HL-60 (cell line): ENCODE data around the gene ZFAND2B.

Experiments used
- DNase-seq, 2 experiments: peaks; one replicate each; pipeline ENCODE4 v3.0.0-alpha.2; 2010 to 2020; ENCODE audit warnings: low read depth in 1 of 2, low spot score in 1 of 2
- H3K27ac ChIP-seq: fragments of 250-450 bp; sonication (Bioruptor Pico); replicated peaks from 2 replicates; pipeline ENCODE4 v1.5.1; 2020; ENCODE audit warnings: mild to moderate bottlenecking, moderate library complexity
- H3K27me3 ChIP-seq: fragments of 250-450 bp; sonication (Bioruptor Pico); 2 replicates; pipeline ENCODE4 v1.5.1; 2021; ENCODE audit warnings: mild to moderate bottlenecking, moderate library complexity; ENCODE audit not compliant: insufficient read depth, poor library complexity, severe bottlenecking
- H3K4me3 ChIP-seq: replicated peaks from 2 replicates; pipeline ENCODE4 v1.5.1; 2011; ENCODE audit warnings: mild to moderate bottlenecking, control low read depth, low read length; ENCODE audit not compliant: insufficient read depth
- CTCF ChIP-seq: IDR thresholded peaks from one replicate; pipeline ENCODE4 v1.5.1; 2011; ENCODE audit warnings: low read length, control low read depth, inconsistent platforms; ENCODE audit not compliant: insufficient read depth
- GABPA ChIP-seq: IDR thresholded peaks from 2 replicates; pipeline ENCODE4 v1.6.1; 2012; ENCODE audit warnings: low read depth
- POLR2AphosphoS5 ChIP-seq: IDR thresholded peaks from 2 replicates; pipeline ENCODE4 v1.6.1; 2012; ENCODE audit warnings: low read depth
- REST ChIP-seq: IDR thresholded peaks from 2 replicates; pipeline ENCODE4 v1.6.1; 2012; ENCODE audit warnings: low read depth; ENCODE audit not compliant: insufficient replicate concordance
- SPI1 ChIP-seq: IDR thresholded peaks from 2 replicates; pipeline ENCODE4 v1.6.1; 2012; ENCODE audit warnings: low read depth, mild to moderate bottlenecking, borderline replicate concordance

The ZFAND2B gene

GRCh38 chr2:219252084-219252483 is 45.5 kb downstream of the ZFAND2B start:
- peak overlapping the region; percentile 74 for H3K27ac ChIP-seq
- peak overlapping the region; percentile 79 for H3K4me3 ChIP-seq
- TF ChIP-seq GABPA = no peak
- TF ChIP-seq CTCF = no peak
- no peak for TF ChIP-seq REST
- TF ChIP-seq POLR2AphosphoS5 = no peak
- no peaks in the 10 kb centered on the region for H3K27me3 ChIP-seq
- no peak for DNase-seq

DNA sequence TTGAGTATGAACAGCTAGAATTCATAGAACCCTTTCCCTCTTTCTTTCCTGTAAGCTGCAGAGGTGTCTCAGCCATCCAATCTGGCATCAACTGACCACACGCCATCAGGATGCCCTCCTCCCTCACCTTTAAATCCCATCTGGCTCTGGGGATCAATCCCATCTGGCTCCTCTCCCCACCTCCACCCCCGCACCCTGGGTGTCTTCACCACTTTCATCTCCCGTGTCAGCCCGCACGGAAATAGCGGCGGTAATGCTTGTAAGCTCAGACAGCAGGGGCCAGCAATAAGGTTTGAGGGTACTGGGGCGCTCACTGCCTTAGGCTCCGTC is 46.0 kb downstream of the ZFAND2B start:
- H3K4me3 ChIP-seq = peak overlapping the region; percentile 79
- H3K27ac ChIP-seq = peak overlapping the region; percentile 74
- H3K27me3 ChIP-seq = no peaks in the 10 kb centered on the region
- no peak for DNase-seq
- TF ChIP-seq POLR2AphosphoS5 (no peak), SPI1 (no peak)

DNA sequence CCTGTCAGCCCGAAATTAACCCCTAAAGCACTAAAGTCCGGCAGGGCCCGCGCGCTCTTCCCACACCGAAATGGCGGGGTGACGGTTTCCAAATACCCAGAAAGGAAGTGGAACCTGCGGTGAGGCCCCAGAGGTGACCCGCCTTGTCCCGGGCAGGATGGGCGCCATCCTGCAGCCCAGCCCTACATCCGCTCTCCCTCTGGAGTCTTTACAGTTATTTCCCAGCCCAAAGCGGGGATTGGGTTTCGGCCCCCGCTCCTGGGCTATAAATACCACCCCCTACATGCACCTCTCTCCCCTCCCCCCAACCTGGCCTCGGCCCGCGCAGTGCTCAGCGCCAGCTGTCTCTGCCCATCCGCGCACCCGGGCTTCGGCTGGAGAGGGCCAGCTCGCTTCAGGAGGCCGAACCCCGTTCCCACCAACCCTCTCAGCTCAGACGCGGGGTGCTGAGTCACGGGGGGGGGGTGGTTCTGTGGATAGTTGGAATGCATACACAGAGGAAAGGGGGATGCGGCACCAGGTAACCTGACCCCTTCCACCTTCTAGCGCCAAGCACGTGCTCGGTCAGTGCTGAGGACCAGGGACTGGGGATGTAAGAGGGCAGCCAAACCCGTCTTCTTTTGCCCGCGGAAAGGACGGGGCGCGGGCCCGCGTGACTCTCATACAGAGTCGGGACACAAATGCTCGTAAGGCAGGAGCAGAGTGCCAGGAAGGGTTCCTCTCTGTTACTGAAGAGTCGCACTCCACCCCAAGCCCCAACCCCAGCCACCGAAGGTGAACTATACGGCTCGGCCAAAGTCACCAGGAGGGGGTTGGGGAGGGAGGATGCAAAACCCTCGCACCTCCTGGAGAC is 46.5 kb downstream of the ZFAND2B start, which contains the start of gene TUBA4B:
TUBA4B (plus strand) TSS at position 344 of the 853 bp plus-strand sequence; CDS start at position 509, 165 bp downstream.
- Histone ChIP-seq H3K27me3 (no peaks in the 10 kb centered on the region), H3K27ac (peak within 1 kb of the TSS; percentile 74)
- DNase-seq = peak in 1 of 2 experiments; percentile 74

DNA sequence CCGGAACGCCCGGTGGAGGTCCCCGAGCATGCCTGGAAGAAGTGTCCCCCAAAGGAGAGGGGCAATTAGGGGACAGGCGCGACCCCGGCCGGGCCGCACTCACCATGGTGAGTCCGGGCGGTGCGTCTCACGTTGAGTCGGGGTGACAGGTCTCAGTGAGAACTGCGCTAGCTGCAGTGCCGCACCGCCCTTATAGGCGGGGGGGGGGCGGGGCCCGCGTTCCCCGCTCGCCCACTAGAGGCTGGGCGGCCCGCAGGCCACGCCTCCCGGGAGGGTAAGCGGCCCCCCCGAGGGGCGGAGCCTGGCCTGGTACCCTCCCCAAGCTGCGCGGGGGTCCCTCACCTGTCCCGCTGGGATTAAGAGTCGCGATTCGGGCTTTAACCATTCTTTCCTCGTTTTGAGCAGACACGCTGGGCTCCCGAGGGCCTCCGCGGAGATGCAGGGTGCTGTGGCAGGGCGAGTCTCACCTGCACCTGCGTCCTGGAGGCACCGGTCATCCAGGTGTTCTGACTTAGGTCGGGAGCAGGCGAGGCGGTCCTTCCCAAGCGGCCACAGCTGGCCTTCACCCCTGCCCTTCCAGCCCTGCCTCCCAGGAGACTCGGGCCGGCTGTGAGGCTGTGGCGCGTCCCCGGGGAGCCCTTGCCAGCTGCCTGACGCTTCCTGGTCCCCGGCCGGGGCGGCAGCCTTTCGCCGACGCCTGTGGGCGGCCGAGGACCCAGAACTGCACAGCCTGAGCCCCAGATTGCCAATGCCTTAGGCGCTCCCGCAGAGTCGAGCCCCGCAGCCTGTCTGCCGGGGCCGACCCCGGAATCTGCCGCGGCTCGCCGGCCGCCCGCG is 47.4 kb downstream of the ZFAND2B start, which contains the start of gene TUBA4A:
TUBA4A (minus strand) TSS at position 166 of the 837 bp plus-strand sequence; CDS start at position 106, 60 bp downstream.
- H3K4me3 ChIP-seq = peak within 1 kb of the TSS; percentile 79
- peak within 1 kb of the TSS; percentile 74 for H3K27ac ChIP-seq
- peak; percentile 80 for DNase-seq
- TF ChIP-seq REST = peak; percentile 30
- no peak for TF ChIP-seq GABPA
- no peak for TF ChIP-seq CTCF
- TF ChIP-seq SPI1 = no peak
- TF ChIP-seq POLR2AphosphoS5 = peak; percentile 89
- no peaks in the 10 kb centered on the region for H3K27me3 ChIP-seq

More for the DNA sequence above, 46.5 kb downstream of the ZFAND2B start, which contains the start of gene TUBA4B:
- TF ChIP-seq SPI1 = peak; percentile 82
- TF ChIP-seq REST = no peak
- TF ChIP-seq GABPA = 0 out of 2 replicates have a peak, but pooled peaks have one; percentile 22
- H3K4me3 ChIP-seq = peak within 1 kb of the TSS; percentile 79
